Endothelial cell of umbilical vein (primary cell): ENCODE results near the gene CCDC34.

Experiments used
- CTCF ChIP-seq, 2 donors: IDR thresholded peaks; 1 replicate in 1 of 2; 2 replicates in 1 of 2; pipeline ENCODE4 v1.5.1; 2011; ENCODE audit warnings: low read length in 2 of 2, mild to moderate bottlenecking in 2 of 2, moderate library complexity in 2 of 2, control low read depth in 1 of 2, inconsistent platforms in 1 of 2, low read depth in 1 of 2; ENCODE audit not compliant: insufficient read depth in 1 of 2; ENCODE audit errors: extremely low read depth in 1 of 2
- MAX ChIP-seq: IDR thresholded peaks from 2 replicates; pipeline ENCODE4 v1.6.1; 2011; ENCODE audit not compliant: insufficient read depth, insufficient read length
- POLR2A ChIP-seq: IDR thresholded peaks from 2 replicates; pipeline ENCODE4 v1.6.1; 2012; ENCODE audit warnings: low read depth, mild to moderate bottlenecking, control low read depth, low read length
- POLR2AphosphoS5 ChIP-seq: IDR thresholded peaks from 2 replicates; pipeline ENCODE4 v1.6.1; 2012; ENCODE audit warnings: low read depth, mild to moderate bottlenecking, control low read depth, low read length, moderate library complexity; ENCODE audit not compliant: insufficient read depth

- no peak for TF ChIP-seq MAX
- no peak for TF ChIP-seq POLR2AphosphoS5
- TF ChIP-seq CTCF (IDR thresholded peaks at IDR 0.05; ENCODE audit: extremely low read depth in 1 of 2, insufficient read depth in 1 of 2, low read depth in 1 of 2, low read length in 2 of 2), result no peak
- no peak for TF ChIP-seq POLR2A
Measured at GRCh38 chr11:27328614-27329013, 34.4 kb downstream of the CCDC34 start.
